Hypothalamus (tissue), 51 donors: Measurements from ENCODE around the gene KLF2.
A peak's percentile ranks its signal among the peaks of the same experiment; 100 is the strongest.

Source experiments
- DNase-seq, 51 donors: peaks; one replicate each; lab custom pipeline; 2025; lab: John Stamatoyannopoulos, UW

KLF2 gene

GRCh38 chr19:16361926-16362325 is 37.3 kb downstream of the KLF2 start:
- no peak for DNase-seq

- DNase-seq, result no peak
These were observed 38.7 kb downstream of the KLF2 start for GRCh38 chr19:16363133-16363851.

GRCh38 chr19:16363852-16364230 is 39.2 kb downstream of the KLF2 start:
- no peak for DNase-seq

GRCh38 chr19:16364231-16364865 is 39.7 kb downstream of the KLF2 start:
- no peak for DNase-seq

GRCh38 chr19:16365300-16365996 is 40.8 kb downstream of the KLF2 start:
- no peak for DNase-seq

- no peak for DNase-seq
These were observed 41.4 kb downstream of the KLF2 start for GRCh38 chr19:16366056-16366432.

GRCh38 chr19:16366433-16367260 is 42.0 kb downstream of the KLF2 start:
- DNase-seq, result peak in 2 of 51 donors; percentile 14 to 18

- no peak for DNase-seq
These were observed 42.6 kb downstream of the KLF2 start for GRCh38 chr19:16367261-16367683.

GRCh38 chr19:16368385-16369305 is 44.0 kb downstream of the KLF2 start:
- no peak for DNase-seq

- DNase-seq, result no peak
These were observed 44.7 kb downstream of the KLF2 start for GRCh38 chr19:16369306-16369663.

- DNase-seq, result no peak
These were observed 45.3 kb downstream of the KLF2 start for GRCh38 chr19:16369664-16370576.

GRCh38 chr19:16370641-16371391 is 46.2 kb downstream of the KLF2 start:
- DNase-seq, result no peak

- DNase-seq, result no peak
These were observed 46.9 kb downstream of the KLF2 start for GRCh38 chr19:16371540-16371986.

- DNase-seq, result no peak
These were observed 47.7 kb downstream of the KLF2 start for GRCh38 chr19:16372065-16372915.

- DNase-seq, result no peak
These were observed 48.5 kb downstream of the KLF2 start for GRCh38 chr19:16373079-16373478.

GRCh38 chr19:16373532-16373931 is 48.9 kb downstream of the KLF2 start:
- no peak for DNase-seq

GRCh38 chr19:16373989-16374388 is 49.4 kb downstream of the KLF2 start:
- DNase-seq, result no peak
